ENCODE data around the gene NLRP9. TPM values are rescaled to one million over a fixed set of nuclear protein-coding genes. Genes with fewer than 3 reads are reported as not detected.
A peak's percentile ranks its signal among the peaks of the same experiment; 100 is the strongest.

NLRP9 gene
- total and polyA plus RNA-seq, 2 of the 13 experiments (the other 11 are each of a cell fraction or from before 2014, with no cell fraction given): not detected

- TF ChIP-seq ARID4A (CRISPR knock-in tag; IDR thresholded peaks at IDR 0.05; ENCODE audit: borderline replicate concordance) (peak; percentile 62; the same call in 1 of the 2 replicates), ELF3 (CRISPR knock-in tag; IDR thresholded peaks at IDR 0.05) (peak; percentile 96), TCF7 (IDR thresholded peaks at IDR 0.05; ENCODE audit: low read depth) (0 out of 2 replicates have a peak, but pooled peaks have one; percentile 4), ZNF646 (CRISPR knock-in tag; IDR thresholded peaks at IDR 0.05) (no peak; the same call in 1 of the 2 replicates), ZNF180 (CRISPR knock-in tag; IDR thresholded peaks at IDR 0.05; ENCODE audit: borderline replicate concordance, low read depth) (no peak), NR3C1 (CRISPR knock-in tag; IDR thresholded peaks at IDR 0.05) (no peak), POLR2A (IDR thresholded peaks at IDR 0.05; ENCODE audit: insufficient read depth in 1 of 2, low read depth in 2 of 2, low read length in 2 of 2) (peak; percentile 66 to 85), ZBTB42 (CRISPR knock-in tag; IDR thresholded peaks at IDR 0.05) (no peak), ZNF24 (IDR thresholded peaks at IDR 0.05) (no peak), DDIT3 (CRISPR knock-in tag; IDR thresholded peaks at IDR 0.05) (no peak), ZNF343 (CRISPR knock-in tag; IDR thresholded peaks at IDR 0.05) (no peak), NFIB (CRISPR knock-in tag; IDR thresholded peaks at IDR 0.05; ENCODE audit: borderline replicate concordance) (no peak), ZKSCAN1 (IDR thresholded peaks at IDR 0.05; ENCODE audit: low read length) (peak; percentile 60), ZNF326 (CRISPR knock-in tag; IDR thresholded peaks at IDR 0.05; ENCODE audit: borderline replicate concordance) (no peak), NR2F6 (IDR thresholded peaks at IDR 0.05) (0 out of 2 replicates have a peak, but pooled peaks have one; percentile 11), NR2F6 (CRISPR knock-in tag; IDR thresholded peaks at IDR 0.05) (no peak; the same call in 1 of the 2 replicates), FLYWCH1 (CRISPR knock-in tag; IDR thresholded peaks at IDR 0.05) (no peak), TGIF2 (CRISPR knock-in tag; IDR thresholded peaks at IDR 0.05) (peak; percentile 67; the same call in 1 of the 2 replicates), KAT7 (CRISPR knock-in tag; IDR thresholded peaks at IDR 0.05; ENCODE audit: borderline replicate concordance) (no peak)
Observed at GRCh38 chr19:55683449-55684261, 54.5 kb downstream of the NLRP9 start (continued).
